ENCODE data around the gene OR6B1.

OR6B1 gene

GRCh38 chr7:144000020-144000419, at the start of gene OR6B1:
Gene OR6B1 (plus strand): TSS chr7:144000320. CDS start chr7:144003997, 3,677 bp downstream.
- DNase-seq (ENCODE audit: low spot score): no peak

GRCh38 chr7:143953421-143953820, 46.7 kb upstream of the OR6B1 start:
- DNase-seq (ENCODE audit: low spot score): no peak

GRCh38 chr7:143954135-143954534, 46.0 kb upstream of the OR6B1 start:
- no peak for DNase-seq (ENCODE audit: low spot score)

- DNase-seq (ENCODE audit: low spot score): no peak
These were observed 45.6 kb upstream of the OR6B1 start, which contains the start of gene OR2F1 for GRCh38 chr7:143954544-143954943. Gene OR2F1 (plus strand): TSS chr7:143954844. CDS start chr7:143959971, 5,127 bp downstream.

GRCh38 chr7:143958781-143959180, 41.3 kb upstream of the OR6B1 start:
- DNase-seq (ENCODE audit: low spot score): no peak

GRCh38 chr7:143960813-143961610, 39.1 kb upstream of the OR6B1 start:
- peak; percentile 72 for DNase-seq (ENCODE audit: low spot score)

- DNase-seq (ENCODE audit: low spot score): no peak
These were observed 34.8 kb upstream of the OR6B1 start for GRCh38 chr7:143965280-143965679.

- no peak for DNase-seq (ENCODE audit: low spot score)
These were observed 32.7 kb upstream of the OR6B1 start for GRCh38 chr7:143967398-143967797.

- DNase-seq (ENCODE audit: low spot score): no peak
These were observed 26.2 kb upstream of the OR6B1 start for GRCh38 chr7:143973870-143974416.

GRCh38 chr7:143974459-143974858, 25.7 kb upstream of the OR6B1 start:
- DNase-seq (ENCODE audit: low spot score): no peak

- DNase-seq (ENCODE audit: low spot score): no peak
These were observed 24.5 kb upstream of the OR6B1 start for GRCh38 chr7:143975617-143976016.

- no peak for DNase-seq (ENCODE audit: low spot score)
These were observed 21.5 kb upstream of the OR6B1 start for GRCh38 chr7:143978585-143978984.

GRCh38 chr7:143979359-143979758, 20.8 kb upstream of the OR6B1 start:
- no peak for DNase-seq (ENCODE audit: low spot score)

- DNase-seq (ENCODE audit: low spot score): no peak
These were observed 20.1 kb upstream of the OR6B1 start for GRCh38 chr7:143979998-143980397.

GRCh38 chr7:143980746-143981510, 19.2 kb upstream of the OR6B1 start:
- DNase-seq (ENCODE audit: low spot score): no peak

- no peak for DNase-seq (ENCODE audit: low spot score)
These were observed 16.2 kb upstream of the OR6B1 start for GRCh38 chr7:143983960-143984359.

- no peak for DNase-seq (ENCODE audit: low spot score)
These were observed 12.6 kb upstream of the OR6B1 start for GRCh38 chr7:143987513-143987912.

- no peak for DNase-seq (ENCODE audit: low spot score)
These were observed 11.0 kb upstream of the OR6B1 start for GRCh38 chr7:143988976-143989745.

- DNase-seq (ENCODE audit: low spot score): no peak
These were observed 7.5 kb upstream of the OR6B1 start for GRCh38 chr7:143992670-143993069.

GRCh38 chr7:143993924-143994323, 6.2 kb upstream of the OR6B1 start:
- DNase-seq (ENCODE audit: low spot score): no peak

- DNase-seq (ENCODE audit: low spot score): peak; percentile 28
These were observed 1.4 kb downstream of the OR6B1 start for GRCh38 chr7:144001543-144001942.

GRCh38 chr7:144004703-144005102, 4.6 kb downstream of the OR6B1 start:
- no peak for DNase-seq (ENCODE audit: low spot score)

All from putamen (tissue), 1 donor.